ENCODE data around the gene MRPL24. TPM values are rescaled to one million over a fixed set of nuclear protein-coding genes. Genes with fewer than 3 reads are reported as not detected.

MRPL24 gene
- total and polyA plus RNA-seq, 9 of the 15 experiments (the other 6 are each of a cell fraction or from before 2014, with no cell fraction given) = 74.3 to 267 (median 113) TPM

GRCh38 chr1:156692925-156693847 is 47.7 kb downstream of the MRPL24 start (continued):
- no peak for TF ChIP-seq FOXO4 (CRISPR knock-in tag; IDR thresholded peaks at IDR 0.05)
- TF ChIP-seq POLR2A (conservative IDR thresholded peaks at IDR 0.05) = peak; percentile 80
- TF ChIP-seq RBM22 (IDR thresholded peaks at IDR 0.05; ENCODE audit: low read depth, low read length, poor library complexity, severe bottlenecking) = no peak
- TF ChIP-seq SMARCE1 (IDR thresholded peaks at IDR 0.05) = peak; percentile 87
- TF ChIP-seq HDAC2 (IDR thresholded peaks at IDR 0.05) = peak; percentile 62; the same call in 1 of the 2 replicates
- no peak for TF ChIP-seq SRSF1 (IDR thresholded peaks at IDR 0.05; ENCODE audit: low read depth, low read length)
- TF ChIP-seq TARDBP (IDR thresholded peaks at IDR 0.05) = no peak
- TF ChIP-seq ZZZ3 (IDR thresholded peaks at IDR 0.05) = no peak
- TF ChIP-seq NFRKB (IDR thresholded peaks at IDR 0.05; ENCODE audit: low read depth) = peak; percentile 71
- TF ChIP-seq CREM (IDR thresholded peaks at IDR 0.05; ENCODE audit: low read depth) = no peak
- TF ChIP-seq ZNF197 (CRISPR knock-in tag; IDR thresholded peaks at IDR 0.05; ENCODE audit: low read depth) = no peak
- TF ChIP-seq ZEB2 (IDR thresholded peaks at IDR 0.05) = no peak
- no peak for TF ChIP-seq ZNF133 (CRISPR knock-in tag; IDR thresholded peaks at IDR 0.05)
- no peak for TF ChIP-seq ZKSCAN1 (IDR thresholded peaks at IDR 0.05; ENCODE audit: low read depth, low read length)
- TF ChIP-seq MAFK (IDR thresholded peaks at IDR 0.05; ENCODE audit: low read length) = no peak
- peak; percentile 70 for TF ChIP-seq RBFOX2 (IDR thresholded peaks at IDR 0.05; ENCODE audit: low read depth, low read length)
- TF ChIP-seq SREBF2 (CRISPR knock-in tag; IDR thresholded peaks at IDR 0.05) = no peak
- TF ChIP-seq ZNF263 (CRISPR knock-in tag; IDR thresholded peaks at IDR 0.05; ENCODE audit: borderline replicate concordance) = peak; percentile 82
- no peak for TF ChIP-seq ZHX1 (conservative IDR thresholded peaks at IDR 0.05; ENCODE audit: low read length)
- TF ChIP-seq HES1 (IDR thresholded peaks at IDR 0.05; ENCODE audit: low read depth) = no peak
- peak; percentile 93; the same call in 1 of the 2 replicates for TF ChIP-seq LEF1 (IDR thresholded peaks at IDR 0.05)
- TF ChIP-seq STAT5B (CRISPR knock-in tag; IDR thresholded peaks at IDR 0.05) = no peak
- TF ChIP-seq ZBTB33 (CRISPR knock-in tag; IDR thresholded peaks at IDR 0.05) = no peak
